Non-pigmented ciliary epithelial cell (primary cell): ENCODE data around the gene RXFP1.

Source experiments
- DNase-seq: peaks from one replicate; pipeline ENCODE4 v3.0.0-alpha.2; 2010; ENCODE audit warnings: low read depth

Gene RXFP1

DNA sequence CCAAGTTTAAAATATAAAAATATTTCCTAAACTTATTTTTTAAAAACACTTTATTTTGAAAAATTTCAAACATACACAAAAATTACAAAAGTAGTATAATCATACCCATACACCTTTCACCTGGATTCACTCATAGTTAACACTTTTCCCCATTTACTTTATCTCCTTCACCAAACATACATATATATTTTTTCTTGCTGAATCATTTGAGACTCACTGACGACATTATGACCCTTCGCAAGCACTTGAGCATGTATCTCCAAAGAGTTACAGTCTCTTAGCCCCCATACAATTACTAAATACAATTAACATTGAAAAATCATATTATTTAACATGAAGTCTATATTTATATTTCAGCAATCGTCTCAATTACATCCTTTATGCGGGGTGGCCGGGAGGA lies 19.8 kb downstream of the RXFP1 start:
- no peak for DNase-seq

DNA sequence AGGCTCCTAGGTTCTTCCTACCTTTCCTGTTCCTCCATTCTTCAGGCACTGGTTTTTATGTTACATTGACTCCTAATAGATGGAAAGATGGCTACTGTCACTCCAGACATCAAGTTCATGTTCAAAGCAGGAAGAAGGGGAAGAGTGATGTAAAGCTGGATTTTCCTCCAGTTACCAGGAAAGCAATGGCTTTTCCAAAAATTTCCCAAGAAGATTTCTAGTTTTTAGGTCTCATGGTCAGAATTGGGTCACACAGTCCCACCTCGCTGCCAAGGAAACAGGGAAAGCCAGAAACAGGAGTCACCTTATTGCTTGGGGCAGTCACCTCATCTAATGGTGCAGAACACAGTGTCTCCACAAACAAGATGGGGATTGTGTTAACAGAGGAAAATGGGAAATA lies 21.5 kb downstream of the RXFP1 start:
- DNase-seq = no peak

GRCh38 chr4:158544141-158544540 lies 22.5 kb downstream of the RXFP1 start:
- DNase-seq = no peak

GRCh38 chr4:158553364-158553763 lies 31.7 kb downstream of the RXFP1 start:
- no peak for DNase-seq

DNA sequence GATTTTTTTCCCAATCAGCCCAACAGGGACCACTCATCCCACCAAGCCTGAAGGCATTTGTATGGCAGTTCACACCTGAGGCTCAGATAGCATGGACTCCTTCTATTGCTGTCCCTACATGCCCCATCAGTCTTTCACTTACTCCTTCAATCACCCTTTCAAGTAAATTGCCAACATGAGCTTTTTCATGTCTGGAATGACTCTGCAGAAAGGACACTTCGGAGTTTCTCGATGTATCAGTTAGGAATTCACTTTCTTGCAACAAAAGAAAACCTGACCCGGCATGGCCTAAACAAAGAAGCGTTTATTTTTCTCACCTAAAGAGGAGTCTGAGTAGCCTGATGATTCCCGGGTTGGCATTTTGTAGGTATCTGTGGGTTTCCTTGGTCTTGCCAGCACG lies 38.6 kb downstream of the RXFP1 start:
- no peak for DNase-seq

DNA sequence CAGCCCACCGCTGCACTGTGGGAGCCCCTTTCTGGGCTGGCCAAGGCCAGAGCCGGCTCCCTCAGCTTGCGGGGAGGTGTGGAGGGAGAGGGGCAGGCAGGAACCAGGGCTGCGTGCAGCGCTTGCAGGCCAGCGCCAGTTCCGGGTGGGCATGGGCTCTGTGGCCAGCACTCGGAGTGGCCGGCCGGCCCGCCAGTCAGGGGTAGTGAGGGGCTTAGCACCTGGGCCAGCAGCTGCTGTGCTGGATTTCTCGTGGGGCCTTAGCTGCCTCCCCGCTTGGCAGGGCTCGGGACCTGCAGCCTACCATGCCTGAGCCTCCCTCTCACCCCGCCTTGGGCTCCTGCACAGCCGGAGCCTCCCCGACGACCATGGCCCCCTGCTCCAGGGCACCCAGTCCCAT lies 45.2 kb downstream of the RXFP1 start:
- DNase-seq = no peak

DNA sequence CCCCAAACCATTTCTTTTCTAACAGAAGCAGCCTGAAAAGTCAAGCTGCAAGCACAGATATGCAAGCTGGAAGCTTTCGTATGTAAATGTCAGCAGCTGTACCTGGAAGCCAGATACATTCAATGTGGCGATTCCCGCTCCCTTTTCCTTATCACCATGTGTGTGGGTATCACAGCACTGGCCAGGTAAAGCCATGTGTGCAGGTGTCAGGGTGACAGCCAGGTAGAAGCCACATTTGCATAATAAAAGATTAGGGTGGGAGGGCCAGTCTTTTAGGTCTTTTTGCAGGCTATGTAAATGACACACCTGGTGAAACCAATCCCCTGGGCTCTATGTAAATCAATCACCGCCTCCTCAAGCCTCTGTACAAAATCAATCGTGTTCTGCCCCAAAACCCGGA lies 50.1 kb downstream of the RXFP1 start:
- no peak for DNase-seq

DNA sequence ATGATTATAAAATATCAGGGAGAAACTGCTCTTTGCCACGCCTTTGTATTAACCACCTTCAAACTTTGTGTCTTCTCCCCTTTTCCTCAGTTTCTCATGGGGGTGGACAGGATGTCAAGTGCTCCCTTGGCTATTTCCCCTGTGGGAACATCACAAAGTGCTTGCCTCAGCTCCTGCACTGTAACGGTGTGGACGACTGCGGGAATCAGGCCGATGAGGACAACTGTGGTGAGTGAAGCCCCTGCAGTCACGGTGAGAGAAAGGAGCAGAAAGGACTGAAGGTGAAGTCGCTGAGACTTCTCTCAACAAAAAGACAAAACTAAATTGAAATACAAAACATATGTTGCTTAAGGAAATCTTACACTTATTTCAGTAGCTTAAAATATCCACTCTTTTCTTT lies 50.9 kb downstream of the RXFP1 start:
- DNase-seq = no peak

GRCh38 chr4:158578476-158578875 lies 56.8 kb downstream of the RXFP1 start:
- peak; percentile 19 for DNase-seq

DNA sequence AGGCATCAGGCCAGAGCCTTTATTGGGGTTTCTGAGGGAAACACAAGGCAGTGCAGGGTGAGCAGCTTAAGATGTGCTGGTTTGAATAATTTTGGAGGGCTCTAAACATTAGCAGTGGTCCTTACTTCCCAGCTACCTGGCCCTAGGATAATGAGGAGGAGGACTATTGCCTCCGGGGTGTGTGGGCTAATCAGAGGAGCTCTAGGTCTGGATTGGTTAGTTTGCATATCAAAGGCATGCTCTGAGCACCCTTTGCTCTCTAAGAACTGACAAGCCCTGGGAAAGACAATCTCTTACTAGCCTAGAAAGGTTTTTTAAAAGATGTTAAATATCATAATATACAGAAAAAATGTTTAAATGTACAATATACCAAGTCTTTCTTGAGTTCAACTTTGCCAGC lies 58.4 kb downstream of the RXFP1 start:
- no peak for DNase-seq

GRCh38 chr4:158581161-158581560 lies 59.5 kb downstream of the RXFP1 start:
- peak; percentile 14 for DNase-seq

DNA sequence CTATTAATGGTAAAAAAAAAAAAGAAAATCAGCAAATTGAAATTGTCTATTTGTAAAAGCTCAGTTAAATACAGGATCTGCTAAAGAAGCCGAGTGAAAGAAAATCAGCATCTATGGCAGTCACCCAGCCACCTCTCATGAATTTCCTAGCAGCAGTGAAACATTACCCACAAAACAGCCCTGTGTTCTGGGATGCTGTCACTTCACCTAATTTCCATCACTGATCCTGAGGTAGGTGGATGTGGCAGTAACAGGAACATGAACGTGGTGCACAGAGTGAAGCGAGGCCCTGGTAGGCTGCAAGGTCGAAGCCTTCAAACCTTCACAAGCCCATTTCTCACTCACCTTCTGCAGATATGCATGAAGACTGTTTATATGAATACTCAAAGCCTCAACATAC lies 65.2 kb downstream of the RXFP1 start:
- no peak for DNase-seq

DNA sequence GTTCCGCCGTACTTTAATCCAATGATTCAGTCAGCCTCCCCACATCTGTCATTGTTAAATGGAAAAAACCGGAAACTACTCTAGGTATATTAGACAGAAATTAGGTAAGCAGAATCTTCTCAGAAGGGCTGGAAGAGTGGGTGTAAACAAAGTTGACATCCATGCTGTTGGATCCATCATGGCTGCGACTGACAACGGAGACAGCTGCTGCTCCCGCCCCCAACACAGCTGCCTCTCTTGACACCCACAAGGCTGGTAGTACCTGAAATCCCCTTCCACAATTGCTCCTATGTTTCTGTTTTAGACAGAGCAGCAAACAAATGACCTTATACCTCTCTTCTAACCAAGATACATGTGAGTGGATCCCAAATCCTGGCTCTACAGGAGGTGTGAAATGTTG lies 66.6 kb downstream of the RXFP1 start:
- no peak for DNase-seq

DNA sequence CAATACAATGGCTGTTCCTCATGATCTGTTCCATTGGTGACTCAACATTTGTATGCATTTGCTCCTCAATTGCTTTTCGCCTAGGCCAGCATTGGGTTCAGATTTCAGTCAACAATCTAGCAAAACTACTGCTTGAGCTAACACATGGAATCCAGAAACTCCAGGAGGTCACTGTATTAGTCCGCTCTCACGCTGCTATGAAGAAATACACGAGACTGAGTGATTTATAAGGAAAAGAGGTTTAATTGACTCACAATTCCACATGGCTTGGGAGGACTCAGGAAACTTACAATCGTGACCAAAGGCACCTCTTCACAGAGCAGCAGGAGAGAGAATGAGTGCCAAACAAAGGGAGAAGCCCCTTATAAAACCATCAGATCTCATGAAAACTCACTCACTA lies 67.1 kb downstream of the RXFP1 start:
- no peak for DNase-seq

- no peak for DNase-seq
Observed at GRCh38 chr4:158590306-158590705, 68.6 kb downstream of the RXFP1 start.

DNA sequence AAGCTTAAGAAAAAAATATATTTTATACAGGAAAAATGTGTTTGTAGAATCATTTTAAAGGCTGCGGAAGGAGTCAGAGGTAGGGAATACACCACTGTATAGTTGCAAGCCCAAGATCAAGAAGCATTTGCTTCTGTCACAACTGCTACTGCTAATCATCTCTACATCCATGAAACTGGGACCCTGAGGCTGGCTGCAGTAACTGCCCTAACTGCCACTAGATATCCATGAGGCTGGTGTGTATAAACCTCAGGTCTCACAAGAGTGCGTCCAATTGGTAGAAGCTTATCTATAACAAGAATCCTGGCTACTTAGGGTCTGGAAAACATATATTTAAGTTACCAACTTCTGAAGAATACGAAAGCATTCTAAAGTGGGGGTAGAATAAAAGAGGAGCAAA lies 69.1 kb downstream of the RXFP1 start:
- no peak for DNase-seq

DNA sequence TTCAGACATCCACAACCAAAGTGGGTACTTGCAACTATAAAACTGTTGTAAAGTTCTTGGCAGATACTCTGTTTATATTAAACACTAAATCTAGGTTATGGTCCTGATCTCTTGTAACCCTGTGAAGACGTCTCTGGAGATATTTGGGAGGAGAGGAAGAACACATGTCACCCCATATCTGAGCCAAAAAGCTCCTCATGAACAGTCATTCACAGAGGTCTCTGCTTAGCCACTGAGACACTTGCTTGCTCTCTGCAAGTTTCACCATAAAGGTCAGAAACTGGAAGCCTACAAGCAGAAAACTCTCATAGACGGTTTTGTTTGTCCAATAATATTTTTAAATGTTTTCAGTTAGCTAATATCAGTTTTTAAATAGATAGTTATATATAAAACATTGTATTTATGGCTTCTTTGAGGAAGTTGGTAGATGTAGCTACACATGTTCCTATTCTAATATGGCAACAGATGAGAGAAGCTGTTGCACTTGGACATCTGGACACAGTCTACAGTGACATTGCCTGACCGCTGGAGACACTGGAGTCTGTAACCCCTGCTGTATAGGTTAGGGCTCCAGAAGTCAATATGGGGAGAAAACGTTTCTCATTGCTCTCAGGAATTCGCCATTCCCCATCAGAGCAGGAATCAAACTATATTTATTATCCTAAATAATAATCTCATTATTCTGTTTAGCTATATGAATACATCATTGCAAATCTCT lies 76.4 kb downstream of the RXFP1 start:
- no peak for DNase-seq

GRCh38 chr4:158599150-158599549 lies 77.5 kb downstream of the RXFP1 start:
- no peak for DNase-seq

DNA sequence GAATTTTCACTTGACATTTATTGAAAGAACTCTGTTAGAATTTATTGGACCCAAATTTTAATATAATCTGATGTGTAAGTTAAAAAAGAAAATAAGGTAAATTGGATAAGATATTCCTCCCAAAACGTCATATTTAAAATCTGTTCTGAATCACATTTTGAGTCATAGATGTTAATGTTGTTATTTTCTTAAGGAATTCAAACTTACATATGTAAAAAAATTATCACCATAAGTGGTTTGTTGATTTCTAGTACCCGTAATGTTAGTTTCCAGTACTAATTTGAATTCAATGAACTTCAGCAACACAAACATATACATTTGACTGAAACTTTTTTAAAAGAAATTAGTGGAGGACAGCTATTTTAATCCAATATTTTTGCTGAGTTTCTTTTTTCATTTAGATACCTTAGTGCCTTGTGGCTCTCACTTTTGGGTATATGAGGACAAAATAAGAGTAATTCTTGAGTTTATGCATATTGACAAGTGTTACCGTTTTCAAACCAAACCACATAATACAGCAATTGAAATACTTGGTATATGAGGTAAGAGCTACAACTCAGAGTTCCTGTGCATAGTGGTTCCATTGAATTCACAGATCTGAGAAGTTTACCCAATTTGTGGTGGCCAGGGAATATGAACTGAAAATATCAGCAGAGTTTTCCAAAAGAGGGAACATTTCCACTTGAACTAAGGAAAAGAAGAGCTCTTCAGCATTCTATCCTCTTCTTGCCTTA lies 78.2 kb downstream of the RXFP1 start:
- peak; percentile 5 for DNase-seq

GRCh38 chr4:158604369-158604768 lies 82.7 kb downstream of the RXFP1 start:
- no peak for DNase-seq

DNA sequence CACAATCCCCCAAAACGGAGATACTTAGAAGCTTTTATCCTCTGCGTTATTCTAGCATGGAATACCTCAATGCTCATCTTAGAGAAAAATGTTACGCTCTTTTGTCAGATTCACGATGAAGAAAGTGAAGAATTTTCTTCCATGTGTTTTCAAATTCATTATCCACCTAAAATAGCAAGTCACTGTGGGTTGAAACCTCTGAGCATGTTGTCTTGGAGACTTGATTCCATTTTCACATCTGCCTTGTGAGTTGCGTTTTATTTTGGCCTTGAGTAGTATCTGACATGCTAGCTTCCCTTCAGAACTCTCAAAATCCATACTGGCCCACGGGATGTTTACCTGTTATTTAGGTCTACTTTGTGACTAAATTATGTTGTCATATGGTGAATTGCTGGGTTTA lies 83.7 kb downstream of the RXFP1 start:
- no peak for DNase-seq

DNA sequence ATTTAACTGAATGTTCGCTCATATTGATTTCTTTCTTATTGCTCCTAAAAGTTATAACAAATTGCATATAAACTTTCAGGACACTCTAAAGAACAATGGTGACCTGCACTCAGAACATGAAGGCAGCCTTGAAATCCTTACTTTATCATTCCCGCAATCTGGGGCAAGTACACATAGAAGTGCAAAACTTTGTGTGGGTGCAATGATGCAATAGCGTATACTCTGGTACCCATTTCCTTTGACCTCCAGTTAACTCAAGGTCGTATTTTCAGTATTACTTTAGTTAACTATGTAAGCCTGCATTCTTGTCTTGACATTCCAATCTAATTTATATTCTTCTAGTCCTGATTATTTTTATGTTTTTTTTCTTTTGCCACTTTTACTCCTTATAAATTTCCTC lies 85.3 kb downstream of the RXFP1 start:
- no peak for DNase-seq

DNA sequence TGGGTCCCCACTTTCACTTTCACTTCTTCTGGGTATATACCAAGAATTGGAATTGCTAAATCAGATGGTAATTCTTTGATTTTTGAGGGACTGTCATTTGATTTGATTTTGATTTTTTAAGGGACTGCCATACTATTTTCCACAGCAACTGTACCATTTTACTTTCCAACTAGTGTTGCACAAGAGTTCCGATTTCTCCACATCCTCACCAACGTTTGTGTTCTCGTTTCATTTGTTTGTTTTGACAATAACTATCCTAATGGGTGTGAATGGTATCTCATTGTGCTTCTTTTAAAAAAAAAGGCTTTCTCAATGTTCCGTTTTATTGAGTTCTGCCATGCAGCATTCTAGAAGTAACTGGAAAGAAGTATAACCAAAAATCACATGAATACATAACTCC lies 87.4 kb downstream of the RXFP1 start:
- DNase-seq = no peak

DNA sequence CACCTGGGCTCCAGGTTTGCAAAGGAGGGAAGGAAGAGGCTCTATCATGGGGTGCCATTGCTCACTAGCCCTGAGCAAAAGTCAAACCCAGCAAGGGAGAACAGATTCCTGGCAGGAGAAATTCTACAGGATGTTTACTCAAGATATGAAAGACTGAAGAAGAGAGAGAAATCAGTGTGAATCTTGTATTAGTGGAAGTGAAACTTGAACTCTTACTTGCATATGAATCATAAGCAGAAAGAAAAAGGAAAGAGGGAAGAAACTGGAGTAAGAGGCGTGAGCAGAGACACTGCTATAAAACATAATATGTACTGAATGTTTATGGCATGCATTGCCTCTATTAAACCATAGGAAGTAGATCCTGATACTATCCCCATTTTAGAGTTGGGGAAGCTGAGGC lies 89.1 kb downstream of the RXFP1 start:
- peak; percentile 4 for DNase-seq
